HCT116 (cell line): ENCODE measurements around the gene FCHSD2. TPM values are rescaled to one million over a fixed set of nuclear protein-coding genes. Genes with fewer than 3 reads are reported as not detected.

Source experiments
- ATAC-seq: fragments of 200-7000 bp; cut with Tn5 transposase; 2 replicates; pipeline ENCODE4 v1.9.1; 2020; ENCODE audit warnings: mild to moderate bottlenecking, moderate library complexity
- BruUV-seq: library from RNA; stranded (reverse); fragments of 400-500 nt; replicated peaks from 2 replicates; lab custom pipeline; 2021; lab: Mats Ljungman, UMichigan
- CTCF ChIA-PET: fragments of 300-600 bp; sonication (Branson Sonifier 250); formaldehyde crosslinking; loops from one replicate; lab custom pipeline; 2021; ENCODE audit warnings: antibody characterized with exemption; lab: Charles Lee
- POLR2A ChIA-PET: fragments of 300-600, 350-600 bp; sonication (Branson Sonifier 250); formaldehyde crosslinking; loops from one replicate; lab custom pipeline; 2021; ENCODE audit warnings: antibody characterized with exemption; lab: Charles Lee
- RAD21 ChIA-PET, 2 experiments: fragments of 300-600 bp; sonication (Branson Sonifier 250); formaldehyde crosslinking; loops; one replicate each; lab custom pipeline; 2023; ENCODE audit warnings: low total read pairs in 2 of 2; ENCODE audit not compliant: uncharacterized antibody in 2 of 2, unreplicated experiment in 2 of 2, low non-redundant PET in 1 of 2; lab: Charles Lee
- DNase-seq: peaks from one replicate; pipeline ENCODE4 v3.0.0-alpha.2; 2010; ENCODE audit warnings: low read depth, low spot score
- H2AFZ ChIP-seq: fragments of 200-600 bp; shearing (Covaris generic), sonication (generic); 2 replicates; pipeline ENCODE4 v1.6.1; 2017; ENCODE audit warnings: low read depth, mixed run types, mixed read lengths, antibody characterized with exemption, low read length; ENCODE audit not compliant: poor library complexity, severe bottlenecking
- H3K27ac ChIP-seq: 2 replicates; pipeline ENCODE4 v1.5.1; 2012; ENCODE audit warnings: low read depth, low read length
- H3K27me3 ChIP-seq: fragments of 200-600 bp; sonication (generic); 2 replicates; pipeline ENCODE4 v1.6.1; 2016; ENCODE audit warnings: mixed run types, low read length, mixed read lengths; ENCODE audit not compliant: insufficient read depth
- H3K36me3 ChIP-seq, 2 experiments: fragments of 200-500 bp in 1 of 2; fragments of 200-600 bp in 1 of 2; sonication (Bioruptor generic) in 1 of 2; sonication (generic) in 1 of 2; 2 replicates each; pipeline versions ENCODE4 v1.5.1 to v1.6.1; 2014 to 2016; ENCODE audit warnings: low read length in 2 of 2, inconsistent platforms in 1 of 2, mixed read lengths in 1 of 2, mixed run types in 1 of 2; ENCODE audit not compliant: insufficient read depth in 2 of 2, control insufficient read depth in 1 of 2
- H3K4me1 ChIP-seq, 2 experiments: fragments of 200-600 bp in 1 of 2; sonication (generic) in 1 of 2; 2 replicates each; pipeline versions ENCODE4 v1.5.1 to v1.6.1; 2012 to 2017; ENCODE audit warnings: low read length in 2 of 2, inconsistent platforms in 1 of 2, mild to moderate bottlenecking in 1 of 2, mixed read lengths in 1 of 2, mixed run types in 1 of 2, moderate library complexity in 1 of 2; ENCODE audit not compliant: insufficient read depth in 2 of 2, control insufficient read depth in 1 of 2
- H3K4me2 ChIP-seq: fragments of 200-600 bp; sonication (generic); 2 replicates; pipeline ENCODE4 v1.6.1; 2017; ENCODE audit warnings: mixed run types, low read length, mixed read lengths
- H3K4me3 ChIP-seq, 2 experiments: fragments of 200-600 bp in 1 of 2; sonication (generic) in 1 of 2; replicated peaks in 1 of 2; 2 replicates each; pipeline ENCODE4 v1.5.1; 2011 to 2016; ENCODE audit warnings: low read length in 2 of 2, control low read depth in 1 of 2, low read depth in 1 of 2, mild to moderate bottlenecking in 1 of 2, mixed read lengths in 1 of 2, mixed run types in 1 of 2
- H3K79me2 ChIP-seq: fragments of 200-600 bp; sonication (generic); 2 replicates; pipeline ENCODE4 v1.6.1; 2017; ENCODE audit warnings: mild to moderate bottlenecking, mixed run types, low read length, moderate library complexity, mixed read lengths; ENCODE audit not compliant: insufficient read depth
- H3K9ac ChIP-seq: fragments of 200-600 bp; sonication (generic); 2 replicates; pipeline ENCODE4 v1.6.1; 2016; ENCODE audit warnings: low read length, mixed read lengths
- H3K9me2 ChIP-seq: fragments of 200-600 bp; sonication (generic), shearing (Covaris generic); 2 replicates; pipeline ENCODE4 v1.6.1; 2017; ENCODE audit warnings: mixed run types, mild to moderate bottlenecking, moderate library complexity; ENCODE audit not compliant: insufficient read depth
- H3K9me3 ChIP-seq, 2 experiments: fragments of 200-500 bp in 1 of 2; fragments of 200-600 bp in 1 of 2; sonication (Bioruptor generic) in 1 of 2; sonication (generic) in 1 of 2; 2 replicates each; pipeline ENCODE4 v1.6.1; 2014 to 2017; ENCODE audit warnings: low read length in 2 of 2, mixed read lengths in 2 of 2, inconsistent platforms in 1 of 2, low read depth in 1 of 2, mild to moderate bottlenecking in 1 of 2, mixed run types in 1 of 2, moderate library complexity in 1 of 2; ENCODE audit not compliant: control insufficient read depth in 1 of 2, insufficient read depth in 1 of 2
- H4K20me1 ChIP-seq: fragments of 200-600 bp; sonication (generic), shearing (Covaris generic); 2 replicates; pipeline ENCODE4 v1.6.1; 2017; ENCODE audit warnings: mixed run types, mild to moderate bottlenecking, moderate library complexity; ENCODE audit not compliant: insufficient read depth
- CBX3 ChIP-seq: IDR thresholded peaks from 2 replicates; pipeline ENCODE4 v1.6.1; 2012; ENCODE audit warnings: low read depth
- EGR1 ChIP-seq: IDR thresholded peaks from 2 replicates; pipeline ENCODE4 v1.6.1; 2012; ENCODE audit warnings: low read depth
- ELF1 ChIP-seq: IDR thresholded peaks from 2 replicates; pipeline ENCODE4 v1.6.1; 2012; ENCODE audit warnings: low read depth, borderline replicate concordance
- EZH2 ChIP-seq: fragments of 200-600 bp; sonication (generic); IDR thresholded peaks from 2 replicates; pipeline ENCODE4 v1.6.1; 2017; ENCODE audit warnings: antibody characterized with exemption, mixed run types
- EZH2phosphoT487 ChIP-seq: fragments of 200-600 bp; IDR thresholded peaks from 2 replicates; pipeline ENCODE4 v1.6.1; 2018; ENCODE audit warnings: antibody characterized with exemption, borderline replicate concordance
- POLR2A ChIP-seq: IDR thresholded peaks from 2 replicates; pipeline ENCODE4 v1.7.0; 2011; ENCODE audit warnings: borderline replicate concordance; ENCODE audit not compliant: insufficient read depth, insufficient read length; ENCODE audit errors: extremely low read depth
- POLR2AphosphoS5 ChIP-seq: IDR thresholded peaks from 2 replicates; pipeline ENCODE4 v1.6.1; 2011; ENCODE audit warnings: mild to moderate bottlenecking, low read depth, low read length, moderate library complexity
- SP1 ChIP-seq: IDR thresholded peaks from 2 replicates; pipeline ENCODE4 v1.6.1; 2012; ENCODE audit warnings: low read depth
- SRF ChIP-seq: IDR thresholded peaks from 2 replicates; pipeline ENCODE4 v1.6.1; 2012; ENCODE audit warnings: low read depth
- YY1 ChIP-seq: IDR thresholded peaks from 2 replicates; pipeline ENCODE4 v1.6.1; 2011; ENCODE audit warnings: low read length, low read depth, moderate library complexity, mild to moderate bottlenecking; ENCODE audit not compliant: insufficient replicate concordance; ENCODE audit errors: extremely low read depth
- ZFX ChIP-seq: fragments of 450-650 bp; IDR thresholded peaks from 2 replicates; pipeline ENCODE4 v1.6.1; 2017
- ZNF274 ChIP-seq: fragments of 200-500 bp; sonication (Bioruptor generic); IDR thresholded peaks from 2 replicates; pipeline ENCODE4 v1.6.1; 2014; ENCODE audit warnings: mild to moderate bottlenecking, low read depth, low read length, inconsistent platforms
- intact Hi-C: fragments of 100-400 bp; cut with micrococcal nuclease; formaldehyde crosslinking; loops from 2 replicates; pipeline ENCODE4 v1.10.0; 2022
- total RNA-seq: library from RNA; stranded (reverse); gene quantifications from one replicate; pipeline ENCODE4 v1.2.1, GENCODE V29; 2021; ENCODE audit not compliant: unreplicated experiment
- TF ChIP-seq, protein P1 (sequence below): IDR thresholded peaks from 2 replicates; pipeline ENCODE4 v1.6.1; 2011; ENCODE audit warnings: mild to moderate bottlenecking, low read length, moderate library complexity; ENCODE audit not compliant: insufficient replicate concordance; ENCODE audit errors: extremely low read depth
- TF ChIP-seq, protein P2 (sequence below), 3 experiments: fragments of 200-600 bp in 1 of 3; sonication (generic) in 1 of 3; IDR thresholded peaks in 2 of 3; conservative IDR thresholded peaks in 1 of 3; 2 replicates each; pipeline ENCODE4 v1.5.1; 2012 to 2017; ENCODE audit warnings: low read depth in 2 of 3, low read length in 2 of 3, antibody characterized with exemption in 1 of 3, borderline replicate concordance in 1 of 3, control low read depth in 1 of 3, mild to moderate bottlenecking in 1 of 3, mixed read lengths in 1 of 3, mixed run types in 1 of 3, moderate library complexity in 1 of 3; ENCODE audit not compliant: insufficient read depth in 1 of 3

Gene FCHSD2
- total RNA-seq, 1 experiment from 2014 or later = 15.0 TPM

DNA sequence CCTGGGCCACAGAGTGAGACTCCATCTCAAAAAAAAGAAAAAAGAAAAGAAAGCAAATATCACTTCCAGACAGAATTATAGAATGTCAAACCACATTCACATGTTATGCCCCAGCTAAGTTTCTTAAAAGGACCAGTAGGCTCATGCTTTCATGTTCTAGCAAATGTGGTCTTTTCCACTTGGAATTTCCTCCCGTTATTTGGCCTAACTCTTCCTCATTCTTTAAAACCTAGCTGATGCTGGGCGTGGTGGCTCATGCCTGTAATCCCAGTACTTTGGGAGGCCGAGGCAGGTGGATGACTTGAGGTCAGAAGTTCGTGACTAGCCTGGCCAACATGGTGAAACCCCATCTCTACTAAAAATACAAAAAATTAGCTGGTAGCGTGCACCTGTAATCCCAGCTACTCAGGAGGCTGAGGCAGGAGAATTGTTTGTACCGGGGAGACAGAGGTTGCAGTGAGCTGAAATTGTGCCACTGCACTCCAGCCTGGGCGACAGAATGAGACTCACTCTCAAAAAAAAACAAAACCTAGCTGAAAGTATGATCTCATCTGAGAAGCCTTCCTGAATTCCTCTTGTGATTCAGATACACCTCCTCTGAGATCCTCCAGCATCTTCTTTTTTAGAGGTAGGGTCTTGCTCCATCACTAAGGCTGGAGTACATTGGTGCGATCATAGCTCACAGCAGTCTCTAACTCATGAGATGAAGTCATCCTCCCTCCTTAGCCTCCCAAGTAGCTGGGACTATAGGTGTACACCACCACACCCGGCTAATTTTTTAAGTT, 50.4 kb downstream of the FCHSD2 start:
- no peaks in the 10 kb centered on the region for H3K79me2 ChIP-seq
- DNase-seq = no peak
- RAD21 ChIA-PET = no interaction called here

DNA sequence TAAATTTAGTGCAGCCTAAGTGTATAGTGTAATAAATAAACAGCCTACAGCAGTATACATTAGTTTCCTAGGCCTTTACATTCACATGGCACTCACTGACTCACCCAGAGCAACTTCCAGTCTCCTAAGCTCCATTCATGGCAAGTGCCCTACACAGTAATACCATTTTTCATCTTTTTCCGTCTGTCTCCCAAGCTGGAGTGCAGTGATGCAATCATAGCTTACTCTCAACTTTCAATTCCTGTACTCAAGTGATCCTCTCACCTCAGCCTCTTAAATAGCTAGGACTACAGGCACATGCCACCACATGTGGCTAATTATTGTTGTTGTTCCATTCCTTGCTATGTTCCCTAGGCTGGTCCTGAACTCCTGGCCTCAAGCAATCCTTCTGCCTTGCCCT, 54.4 kb downstream of the FCHSD2 start:
- H3K27me3 ChIP-seq = no peaks in the 10 kb centered on the region
- ChIA-PET RAD21 (no interaction called here), CTCF (no interaction called here), POLR2A (no interaction called here)
- H3K79me2 ChIP-seq = no peaks in the 10 kb centered on the region
- H2AFZ ChIP-seq = no peak overlapping the region
- intact Hi-C loops = no loop called here
- H3K27ac ChIP-seq = no peak overlapping the region
- no peaks in the 10 kb centered on the region for H3K9me3 ChIP-seq
- H3K9me2 ChIP-seq = no peaks in the 10 kb centered on the region
- ATAC-seq (no peak), DNase-seq (no peak)
- no peaks in the 10 kb centered on the region for H3K4me1 ChIP-seq
- no TSS peak for BruUV-seq
- H3K36me3 ChIP-seq = no peaks in the 10 kb centered on the region
- no peak overlapping the region for H3K9ac ChIP-seq
- H3K4me2 ChIP-seq = no peak overlapping the region
- no peaks in the 10 kb centered on the region for H4K20me1 ChIP-seq
- no peak overlapping the region for H3K4me3 ChIP-seq
- TF ChIP-seq EGR1 (no peak), ZFX (no peak), ZNF274 (no peak), ELF1 (no peak), EZH2 (no peak), POLR2A (no peak), EZH2phosphoT487 (no peak), POLR2AphosphoS5 (no peak), YY1 (no peak), SP1 (no peak), CBX3 (no peak)
- TF ChIP-seq, protein P1, sequence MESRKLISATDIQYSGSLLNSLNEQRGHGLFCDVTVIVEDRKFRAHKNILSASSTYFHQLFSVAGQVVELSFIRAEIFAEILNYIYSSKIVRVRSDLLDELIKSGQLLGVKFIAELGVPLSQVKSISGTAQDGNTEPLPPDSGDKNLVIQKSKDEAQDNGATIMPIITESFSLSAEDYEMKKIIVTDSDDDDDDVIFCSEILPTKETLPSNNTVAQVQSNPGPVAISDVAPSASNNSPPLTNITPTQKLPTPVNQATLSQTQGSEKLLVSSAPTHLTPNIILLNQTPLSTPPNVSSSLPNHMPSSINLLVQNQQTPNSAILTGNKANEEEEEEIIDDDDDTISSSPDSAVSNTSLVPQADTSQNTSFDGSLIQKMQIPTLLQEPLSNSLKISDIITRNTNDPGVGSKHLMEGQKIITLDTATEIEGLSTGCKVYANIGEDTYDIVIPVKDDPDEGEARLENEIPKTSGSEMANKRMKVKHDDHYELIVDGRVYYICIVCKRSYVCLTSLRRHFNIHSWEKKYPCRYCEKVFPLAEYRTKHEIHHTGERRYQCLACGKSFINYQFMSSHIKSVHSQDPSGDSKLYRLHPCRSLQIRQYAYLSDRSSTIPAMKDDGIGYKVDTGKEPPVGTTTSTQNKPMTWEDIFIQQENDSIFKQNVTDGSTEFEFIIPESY = no peak

More for the DNA sequence above, 50.4 kb downstream of the FCHSD2 start:
- TF ChIP-seq, protein P2, sequence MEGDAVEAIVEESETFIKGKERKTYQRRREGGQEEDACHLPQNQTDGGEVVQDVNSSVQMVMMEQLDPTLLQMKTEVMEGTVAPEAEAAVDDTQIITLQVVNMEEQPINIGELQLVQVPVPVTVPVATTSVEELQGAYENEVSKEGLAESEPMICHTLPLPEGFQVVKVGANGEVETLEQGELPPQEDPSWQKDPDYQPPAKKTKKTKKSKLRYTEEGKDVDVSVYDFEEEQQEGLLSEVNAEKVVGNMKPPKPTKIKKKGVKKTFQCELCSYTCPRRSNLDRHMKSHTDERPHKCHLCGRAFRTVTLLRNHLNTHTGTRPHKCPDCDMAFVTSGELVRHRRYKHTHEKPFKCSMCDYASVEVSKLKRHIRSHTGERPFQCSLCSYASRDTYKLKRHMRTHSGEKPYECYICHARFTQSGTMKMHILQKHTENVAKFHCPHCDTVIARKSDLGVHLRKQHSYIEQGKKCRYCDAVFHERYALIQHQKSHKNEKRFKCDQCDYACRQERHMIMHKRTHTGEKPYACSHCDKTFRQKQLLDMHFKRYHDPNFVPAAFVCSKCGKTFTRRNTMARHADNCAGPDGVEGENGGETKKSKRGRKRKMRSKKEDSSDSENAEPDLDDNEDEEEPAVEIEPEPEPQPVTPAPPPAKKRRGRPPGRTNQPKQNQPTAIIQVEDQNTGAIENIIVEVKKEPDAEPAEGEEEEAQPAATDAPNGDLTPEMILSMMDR (IDR thresholded peaks at IDR 0.05 in 2 of 3, conservative IDR thresholded peaks at IDR 0.05 in 1 of 3; ENCODE audit: borderline replicate concordance in 1 of 3, insufficient read depth in 1 of 3, low read depth in 2 of 3, low read length in 2 of 3) = no peak
- no peak for TF ChIP-seq YY1
- TF ChIP-seq ZNF274 = no peak
- TF ChIP-seq ELF1 = no peak
- no peak for TF ChIP-seq SRF
- no peak overlapping the region for H3K27ac ChIP-seq
- intact Hi-C loops = no loop called here
- no peaks in the 10 kb centered on the region for H3K9me2 ChIP-seq
- no peaks in the 10 kb centered on the region; the same call in 1 of the 2 replicates for H4K20me1 ChIP-seq
- no peaks in the 10 kb centered on the region for H3K27me3 ChIP-seq
- H3K9me3 ChIP-seq = no peaks in the 10 kb centered on the region
- CTCF ChIA-PET = no interaction called here
- no peak overlapping the region for H2AFZ ChIP-seq
- no peak overlapping the region for H3K4me2 ChIP-seq
- H3K9ac ChIP-seq = no peak overlapping the region
- no peaks in the 10 kb centered on the region for H3K36me3 ChIP-seq
- H3K4me1 ChIP-seq = no peaks in the 10 kb centered on the region
- H3K4me3 ChIP-seq = no peak overlapping the region
- POLR2A ChIA-PET = interaction anchor here (0.7 kb wide), 1 partner anchor 16 kb away, joined by 5 read pairs; no protein-coding TSS in a partner anchor
- no TSS peak for BruUV-seq
- no peak for ATAC-seq
